Ovary (tissue), 3 donors: ENCODE results near the gene BNC2.

Source experiments
- EP300 ChIP-seq: sonication (generic); formaldehyde crosslinking; IDR thresholded peaks from one replicate; pipeline ENCODE4 v1.6.1; 2017; ENCODE audit warnings: antibody characterized with exemption
- POLR2A ChIP-seq: fragments of 450-650 bp; IDR thresholded peaks from one replicate; pipeline ENCODE4 v1.6.1; 2017; ENCODE audit warnings: antibody characterized with exemption, mild to moderate bottlenecking, moderate library complexity
- TF ChIP-seq, protein P1 (sequence below), 3 donors: fragments of 450-650 bp in 2 of 3; fragments of 200-600 bp in 1 of 3; IDR thresholded peaks; one replicate each; pipeline versions ENCODE4 v1.5.1 to v1.8.0; 2016 to 2022; ENCODE audit warnings: antibody characterized with exemption in 3 of 3, mild to moderate bottlenecking in 1 of 3
- donor health status: DM: no; HTN: no; CAD: no.

DNA sequence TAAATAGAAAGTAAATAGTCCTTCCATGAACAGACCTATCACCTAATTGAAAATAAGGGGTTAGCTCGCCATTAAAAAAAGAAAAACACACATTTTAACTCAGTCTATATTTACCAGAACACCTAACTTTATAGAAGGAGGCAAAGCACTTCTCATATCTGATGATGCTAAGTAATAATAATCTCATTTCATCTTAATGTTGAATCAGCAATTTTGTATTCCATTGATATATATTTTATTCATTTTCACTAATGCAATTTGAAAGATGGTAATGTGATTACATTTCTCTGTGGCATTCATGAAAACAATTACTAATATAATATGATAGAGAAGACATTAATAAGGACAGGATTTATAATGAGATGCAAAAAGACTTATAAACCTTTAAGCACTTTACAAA lies 276.7 kb downstream of the BNC2 start:
- TF ChIP-seq POLR2A (no peak), EP300 (no peak)
- TF ChIP-seq, protein P1, sequence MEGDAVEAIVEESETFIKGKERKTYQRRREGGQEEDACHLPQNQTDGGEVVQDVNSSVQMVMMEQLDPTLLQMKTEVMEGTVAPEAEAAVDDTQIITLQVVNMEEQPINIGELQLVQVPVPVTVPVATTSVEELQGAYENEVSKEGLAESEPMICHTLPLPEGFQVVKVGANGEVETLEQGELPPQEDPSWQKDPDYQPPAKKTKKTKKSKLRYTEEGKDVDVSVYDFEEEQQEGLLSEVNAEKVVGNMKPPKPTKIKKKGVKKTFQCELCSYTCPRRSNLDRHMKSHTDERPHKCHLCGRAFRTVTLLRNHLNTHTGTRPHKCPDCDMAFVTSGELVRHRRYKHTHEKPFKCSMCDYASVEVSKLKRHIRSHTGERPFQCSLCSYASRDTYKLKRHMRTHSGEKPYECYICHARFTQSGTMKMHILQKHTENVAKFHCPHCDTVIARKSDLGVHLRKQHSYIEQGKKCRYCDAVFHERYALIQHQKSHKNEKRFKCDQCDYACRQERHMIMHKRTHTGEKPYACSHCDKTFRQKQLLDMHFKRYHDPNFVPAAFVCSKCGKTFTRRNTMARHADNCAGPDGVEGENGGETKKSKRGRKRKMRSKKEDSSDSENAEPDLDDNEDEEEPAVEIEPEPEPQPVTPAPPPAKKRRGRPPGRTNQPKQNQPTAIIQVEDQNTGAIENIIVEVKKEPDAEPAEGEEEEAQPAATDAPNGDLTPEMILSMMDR (IDR thresholded peaks at IDR 0.05): no peak
